ENCODE data around the gene BTF3L4. TPM values are rescaled to one million over a fixed set of nuclear protein-coding genes. Genes with fewer than 3 reads are reported as not detected.
"Not testable (repeated sequence)": the region's sequence is repeated elsewhere in the genome, so short reads cannot be mapped to it uniquely, and the experiment has no call there.

BTF3L4 gene
- 10 to 100 TPM; 85.7 to 91.6 (median 90.7) TPM for polyA plus RNA-seq (ENCODE audit: insufficient read length in 3 of 3)

DNA sequence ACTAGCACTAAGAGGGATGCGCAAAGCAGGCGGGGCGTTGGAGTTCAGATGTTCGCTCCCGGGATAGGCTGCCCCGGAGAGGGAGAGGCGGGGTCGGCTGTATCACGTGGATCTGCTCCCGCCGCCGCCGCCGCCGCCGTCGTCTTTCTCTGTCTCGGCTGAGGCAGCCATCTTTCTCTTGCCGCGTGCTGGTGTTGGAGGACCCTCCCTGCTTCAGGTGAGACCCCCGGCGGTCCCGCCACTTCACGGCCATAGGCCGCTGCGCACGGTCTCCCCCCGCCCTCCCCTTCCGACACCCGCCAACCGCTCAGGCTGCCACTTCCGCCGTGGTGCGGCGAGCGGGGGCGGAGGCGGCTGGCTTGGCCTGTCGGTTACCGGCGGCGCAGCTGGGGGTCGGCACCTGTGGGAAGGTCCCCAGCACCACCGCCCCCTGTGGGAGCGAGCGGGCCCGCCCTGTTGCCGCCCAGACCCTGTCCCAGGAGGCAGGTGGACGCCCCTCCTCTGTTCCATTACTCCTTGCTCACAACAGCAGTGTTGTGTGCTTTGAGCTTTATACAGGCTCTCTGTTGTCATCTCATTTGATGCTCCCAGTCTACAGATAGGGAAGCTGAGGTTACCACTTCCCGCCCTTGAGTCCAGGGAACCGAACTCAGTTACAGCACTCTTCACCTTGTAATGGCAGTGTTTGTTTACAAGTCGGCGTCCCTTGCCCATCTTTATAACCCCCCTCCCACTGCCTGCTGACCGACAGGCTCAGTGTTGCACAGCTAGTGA is at the start of gene BTF3L4:
Gene BTF3L4 (plus strand): TSS at position 133 of the 774 bp plus-strand sequence. CDS start 3,553 bp downstream, outside the sequence.
- DNase-seq (ENCODE audit: low read depth in 3 of 3, low spot score in 2 of 3), result peak in 2 of 3 donors; percentile 75 to 86

DNA sequence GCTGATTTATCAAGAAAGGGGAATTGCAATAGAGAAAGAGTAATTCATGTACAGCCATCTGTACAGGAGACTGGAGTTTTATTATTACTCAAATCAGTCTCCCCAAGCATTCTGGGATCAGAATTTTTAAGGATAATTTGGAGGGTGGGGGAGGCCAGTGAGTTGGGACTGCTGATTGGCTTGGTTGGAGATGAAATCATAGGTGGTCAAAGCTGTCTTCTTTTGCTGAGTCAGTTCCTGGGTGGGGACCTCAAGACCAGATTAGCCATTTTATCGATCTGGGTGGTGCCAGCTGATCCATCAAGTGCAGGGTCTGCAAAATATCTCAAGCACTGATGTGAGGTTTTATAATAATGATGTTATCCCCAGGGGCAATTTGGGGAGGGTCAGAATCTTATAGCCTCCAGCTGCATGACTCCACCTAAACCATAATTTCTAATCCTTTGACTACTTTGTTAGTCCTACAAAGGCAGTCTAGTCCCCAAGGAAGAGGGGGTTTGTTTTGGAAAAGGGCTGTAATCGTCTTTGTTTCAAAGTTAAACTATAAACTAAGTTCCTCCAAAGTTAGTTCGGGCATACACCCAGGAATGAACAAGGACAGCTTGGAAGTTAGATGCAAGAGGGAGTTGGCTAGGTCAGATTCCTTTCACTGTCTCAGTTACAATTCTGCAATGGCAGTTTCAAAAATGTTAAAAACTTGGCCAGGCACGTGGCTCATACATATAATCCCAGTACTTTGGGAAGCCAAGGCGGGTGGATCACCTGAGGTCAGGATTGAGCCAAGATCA is 48.7 kb upstream of the BTF3L4 start:
- no peak for DNase-seq (ENCODE audit: low read depth in 3 of 3, low spot score in 2 of 3)

DNA sequence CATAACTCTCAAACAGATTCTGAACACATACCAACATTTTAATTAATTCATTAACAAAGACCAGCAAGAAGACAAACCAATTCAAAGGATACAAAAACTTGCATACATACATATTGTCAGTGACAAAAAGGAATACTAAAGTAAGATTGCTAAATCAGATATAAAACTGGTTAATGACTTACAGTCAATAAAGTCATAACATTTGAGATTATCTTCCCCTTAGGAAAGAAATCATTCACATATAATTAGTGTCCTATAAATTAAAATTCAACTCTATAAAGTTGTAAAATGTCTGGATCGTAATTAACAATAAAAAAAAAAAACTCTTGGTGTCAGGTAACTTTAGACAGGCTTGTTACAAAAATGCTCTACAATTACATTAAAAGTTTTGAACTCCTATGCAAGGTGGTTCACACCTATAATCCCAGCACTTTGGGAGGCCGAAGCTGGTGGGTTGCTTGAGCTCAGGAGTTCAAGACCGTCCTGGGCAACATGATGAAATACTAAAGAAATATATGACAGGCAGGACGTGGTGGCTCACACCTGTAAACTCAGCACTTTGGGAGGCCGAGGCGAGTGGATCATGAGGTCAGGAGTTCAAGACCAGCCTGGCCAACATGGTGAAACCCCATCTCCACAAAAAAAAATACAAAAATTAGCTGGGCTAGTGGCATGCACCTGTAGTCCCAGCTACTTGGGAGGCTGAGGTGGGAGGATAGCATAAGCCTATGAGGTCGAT is 47.9 kb upstream of the BTF3L4 start:
- DNase-seq (ENCODE audit: low read depth in 3 of 3, low spot score in 2 of 3), result no peak

DNA sequence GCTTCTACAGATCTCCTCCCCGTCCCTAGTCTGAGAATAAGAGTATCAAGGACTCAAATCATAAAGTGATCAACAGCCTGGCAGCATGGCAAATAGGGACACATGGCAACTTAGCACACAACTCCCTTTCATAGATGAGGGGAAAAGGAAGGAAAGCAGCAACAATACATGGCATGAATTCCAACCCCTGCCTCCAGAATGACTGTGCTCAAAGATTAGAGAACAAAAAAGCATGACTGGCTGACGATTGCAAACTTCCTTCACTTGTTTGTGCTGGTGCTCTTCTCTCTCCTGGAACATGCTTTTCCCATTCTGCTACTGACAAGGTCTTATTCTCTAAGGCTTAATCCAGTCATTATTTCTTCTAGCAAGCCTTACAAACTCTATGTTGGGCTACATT is 34.0 kb upstream of the BTF3L4 start:
- DNase-seq (ENCODE audit: low read depth in 3 of 3, low spot score in 2 of 3), result no peak

DNA sequence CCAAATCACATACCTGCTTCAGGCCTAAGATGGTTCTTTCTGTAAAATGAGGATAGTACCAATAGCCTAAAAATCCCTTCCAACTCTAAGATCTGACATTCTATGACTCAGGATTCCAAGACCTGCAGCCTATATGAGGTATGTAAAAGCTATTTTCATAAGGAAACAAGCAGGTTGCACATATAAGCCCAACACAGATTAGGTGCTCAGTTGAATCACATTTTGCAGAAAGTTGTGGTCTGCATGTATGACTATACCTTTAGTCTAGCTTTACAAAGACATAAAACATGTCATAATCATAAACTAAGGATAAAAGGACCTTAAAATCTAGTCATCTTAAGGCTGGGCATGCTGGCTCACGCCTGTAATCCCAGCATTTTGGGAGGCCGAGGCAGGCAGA is 29.8 kb upstream of the BTF3L4 start:
- DNase-seq (ENCODE audit: low read depth in 3 of 3, low spot score in 2 of 3), result no peak

DNA sequence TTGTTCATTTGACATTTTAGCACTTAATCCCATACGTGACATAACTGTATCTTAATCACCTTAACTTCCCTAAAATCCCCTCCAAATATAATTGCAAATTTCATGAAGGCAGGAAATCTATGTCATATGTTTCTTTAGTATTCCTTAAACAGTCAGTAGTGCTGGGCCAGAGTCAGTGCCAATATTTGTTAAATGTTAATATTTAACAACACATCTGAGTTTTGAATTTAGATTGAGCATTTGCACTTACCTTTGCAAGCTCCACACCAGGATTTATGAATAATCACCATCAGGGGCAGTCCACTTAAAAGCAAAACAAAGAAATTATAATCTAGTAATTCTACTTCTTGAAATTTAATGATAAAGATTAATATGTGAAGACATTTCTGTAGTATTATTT is 27.8 kb upstream of the BTF3L4 start:
- no peak for DNase-seq (ENCODE audit: low read depth in 3 of 3, low spot score in 2 of 3)

DNA sequence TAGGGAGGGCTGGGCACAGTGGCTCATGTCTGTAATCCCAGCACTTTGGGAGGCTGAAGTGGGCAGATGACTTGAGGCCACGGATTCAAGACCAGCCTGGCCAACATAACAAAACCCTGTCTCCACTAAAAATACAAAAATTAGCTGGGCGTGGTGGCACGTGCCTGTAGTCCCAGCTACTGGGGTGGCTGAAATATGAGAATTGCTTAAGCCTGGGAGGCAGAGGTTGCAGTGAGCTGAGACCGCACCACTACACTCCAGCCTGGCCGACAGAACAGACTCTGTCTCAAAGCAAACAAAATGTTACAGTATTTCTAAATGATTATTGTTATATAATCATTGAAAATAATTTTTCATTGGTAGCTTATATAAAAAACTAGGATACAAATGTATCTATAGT is 27.3 kb upstream of the BTF3L4 start:
- not testable (repeated sequence) for DNase-seq (ENCODE audit: low read depth in 3 of 3, low spot score in 2 of 3)

DNA sequence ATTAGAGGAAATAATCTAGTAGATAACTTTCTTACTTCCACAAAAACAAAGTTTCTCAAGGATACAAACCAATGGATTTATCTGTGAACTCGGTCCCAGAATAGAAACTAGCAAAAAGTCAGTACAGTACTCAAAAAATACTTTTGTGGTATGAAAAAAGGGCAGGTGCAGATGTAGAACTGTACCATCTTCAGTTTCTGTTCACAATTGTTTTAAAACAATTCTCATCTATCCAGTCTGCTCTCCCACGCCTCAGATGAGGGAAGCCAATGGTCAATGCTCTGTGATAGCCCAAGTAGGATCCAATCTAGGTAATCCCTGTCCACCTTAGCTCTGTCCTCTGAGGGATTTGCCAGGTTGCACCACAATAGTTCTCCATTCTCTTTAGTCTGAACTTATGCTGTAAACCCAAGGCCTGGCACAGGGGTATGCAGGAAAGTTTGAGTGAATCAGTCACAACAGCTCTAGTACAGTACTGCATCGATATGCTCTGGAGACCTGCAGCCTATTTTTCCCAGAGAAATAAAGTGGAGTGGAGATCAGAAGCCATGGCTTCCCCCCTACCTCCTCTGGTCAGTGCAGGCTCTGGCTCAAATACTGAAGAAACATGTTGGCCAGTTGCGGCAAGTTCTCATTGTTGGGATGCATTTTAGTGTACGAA is 23.8 kb upstream of the BTF3L4 start:
- no peak for DNase-seq (ENCODE audit: low read depth in 3 of 3, low spot score in 2 of 3)

DNA sequence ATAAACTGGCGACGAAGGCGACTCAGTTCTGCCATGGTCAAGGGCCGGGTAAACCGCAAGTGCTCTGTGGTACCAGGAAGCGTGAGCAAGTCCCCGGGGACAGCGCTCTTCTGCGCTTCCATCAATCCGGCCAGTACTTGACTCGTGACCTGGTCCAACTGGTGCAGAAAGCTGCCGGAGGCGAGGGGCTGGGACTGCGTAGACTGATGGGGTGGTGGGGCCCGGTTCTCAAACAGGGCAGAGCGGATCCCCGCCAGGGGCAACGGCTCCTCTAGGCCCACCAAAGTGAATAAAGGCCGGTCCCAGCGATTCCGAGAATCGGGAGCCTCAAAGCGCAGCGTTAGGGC is 23.3 kb upstream of the BTF3L4 start:
- DNase-seq (ENCODE audit: low read depth in 3 of 3, low spot score in 2 of 3), result no peak

DNA sequence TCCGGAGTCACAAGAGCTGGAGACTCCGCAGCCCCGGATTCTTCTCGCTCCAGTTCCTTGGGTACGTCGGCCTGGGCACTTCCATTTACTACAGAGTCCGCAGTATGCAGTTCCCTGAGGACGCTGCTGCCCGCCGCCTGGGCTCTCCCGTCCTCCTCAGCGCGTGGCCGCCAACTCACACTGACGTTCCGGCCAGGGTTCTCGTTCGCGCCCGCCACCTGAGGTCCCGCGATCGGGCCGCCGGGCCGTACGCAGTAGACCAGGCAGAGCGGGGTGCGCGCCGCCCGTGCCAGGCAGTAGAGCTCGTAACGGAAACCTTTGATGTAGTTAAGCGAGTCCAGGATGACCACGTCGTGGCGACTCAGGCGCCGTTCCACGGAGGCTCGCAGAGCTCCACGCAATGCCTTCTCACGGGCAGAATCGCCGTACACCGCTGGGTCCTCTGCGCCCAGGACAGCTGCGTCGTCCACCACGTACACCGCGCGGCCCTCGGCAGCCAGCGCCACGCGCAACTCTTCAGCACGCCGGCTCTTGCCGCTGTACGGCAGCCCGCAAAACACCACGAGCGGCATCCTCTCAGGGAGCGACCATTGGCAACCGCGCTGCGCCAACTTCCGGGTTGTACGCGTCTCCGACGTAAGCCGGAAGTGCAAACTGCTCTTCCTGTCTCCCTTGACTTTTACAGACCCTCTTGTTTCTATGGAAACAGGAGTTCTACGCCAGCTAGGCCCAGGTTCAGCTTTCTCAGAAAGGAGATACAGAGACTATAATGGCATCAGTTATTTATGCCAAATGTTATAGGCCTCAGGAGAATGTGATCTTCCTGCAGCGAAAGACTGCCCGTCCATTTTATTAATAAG is 22.7 kb upstream of the BTF3L4 start, which contains the start of gene KTI12:
Gene KTI12 (minus strand): TSS at position 621 of the 860 bp plus-strand sequence. CDS start 49 bp downstream, at position 572.
- DNase-seq (ENCODE audit: low read depth in 3 of 3, low spot score in 2 of 3), result peak; percentile 80 to 85 (median 82)

DNA sequence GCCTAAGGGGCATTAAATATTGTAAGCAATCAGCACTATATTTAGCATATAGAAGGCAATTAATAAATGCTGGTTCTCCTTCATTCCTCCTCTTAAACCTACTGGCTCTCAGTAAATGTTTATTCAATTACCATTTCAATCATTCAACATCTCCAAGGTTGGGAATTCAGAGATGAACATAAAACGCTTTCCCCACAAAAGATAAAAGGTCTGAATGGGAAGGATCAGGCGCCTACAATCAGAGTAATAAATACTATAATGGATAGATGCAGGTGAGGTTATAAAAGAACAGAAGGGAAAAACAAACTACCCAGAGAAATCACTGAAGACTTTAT is 22.1 kb upstream of the BTF3L4 start:
- DNase-seq (ENCODE audit: low read depth in 3 of 3, low spot score in 2 of 3), result no peak

DNA sequence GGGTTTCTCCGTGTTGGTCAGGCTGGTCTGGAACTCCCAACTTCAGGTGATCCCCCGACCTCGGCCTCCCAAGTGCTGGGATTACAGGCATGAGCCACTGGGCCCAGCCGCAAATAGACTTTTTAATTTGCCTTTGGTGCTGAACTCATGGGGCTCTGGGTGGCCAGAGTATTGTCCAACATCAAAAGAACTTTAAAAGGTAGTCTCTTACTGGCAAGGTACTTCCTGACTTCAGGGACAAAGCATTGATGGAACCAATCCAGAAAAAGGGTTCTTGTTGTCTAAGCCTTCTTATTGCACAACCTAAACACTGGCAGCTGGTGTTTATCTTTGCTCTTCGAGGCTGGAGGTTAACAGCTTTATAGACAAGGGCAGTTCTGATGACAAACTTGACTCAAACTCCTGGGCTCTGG is 18.7 kb upstream of the BTF3L4 start:
- DNase-seq (ENCODE audit: low read depth in 3 of 3, low spot score in 2 of 3), result no peak

DNA sequence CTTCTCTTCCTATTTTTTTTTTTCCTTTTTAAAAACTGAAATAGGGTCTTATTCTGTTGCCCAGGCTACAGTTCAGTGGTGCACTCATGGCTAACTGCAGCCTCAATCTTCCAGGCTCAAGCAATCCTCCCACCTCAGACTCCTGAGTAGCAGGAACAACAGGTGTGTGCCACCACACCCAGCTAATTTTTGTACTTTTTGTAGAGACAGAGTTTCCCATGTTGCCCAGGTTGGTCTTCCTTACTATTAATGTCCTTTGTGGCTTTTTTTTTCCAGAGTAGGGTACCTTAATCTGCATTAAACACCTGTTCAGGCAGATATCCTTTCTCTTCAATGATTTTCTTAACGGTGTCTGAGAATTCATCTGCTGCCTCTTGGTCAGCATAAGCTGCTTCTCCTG is 18.2 kb upstream of the BTF3L4 start:
- DNase-seq (ENCODE audit: low read depth in 3 of 3, low spot score in 2 of 3), result no peak

DNA sequence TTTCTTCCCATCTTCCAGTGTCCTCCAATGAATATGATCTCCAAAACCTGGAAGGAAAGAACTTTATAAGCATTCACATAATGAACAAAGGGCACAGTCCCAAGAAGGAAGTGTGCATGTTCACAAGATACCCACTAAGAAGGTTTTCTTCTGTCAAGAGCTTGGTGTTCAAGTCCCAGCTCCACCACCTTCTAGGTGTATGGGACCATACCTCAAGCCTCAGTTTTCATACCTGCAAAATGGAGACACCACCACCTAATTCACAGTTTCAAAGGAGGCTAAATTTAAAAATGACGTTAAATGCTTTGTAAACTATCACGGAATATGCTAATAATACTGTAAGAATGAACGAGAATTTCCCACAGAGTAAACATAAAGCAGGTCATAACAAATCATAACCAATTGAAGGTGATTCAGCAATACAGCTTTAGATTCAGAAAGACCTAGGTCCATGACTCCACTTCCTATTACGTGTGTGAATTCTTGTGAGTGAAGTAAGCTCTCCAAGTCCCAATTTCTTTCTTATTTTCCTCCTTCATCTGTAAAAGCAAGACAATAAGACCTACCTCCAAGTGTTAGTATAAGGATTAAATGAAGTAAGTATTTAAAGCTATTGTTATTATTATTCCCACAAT is 14.4 kb upstream of the BTF3L4 start:
- no peak for DNase-seq (ENCODE audit: low read depth in 3 of 3, low spot score in 2 of 3)

DNA sequence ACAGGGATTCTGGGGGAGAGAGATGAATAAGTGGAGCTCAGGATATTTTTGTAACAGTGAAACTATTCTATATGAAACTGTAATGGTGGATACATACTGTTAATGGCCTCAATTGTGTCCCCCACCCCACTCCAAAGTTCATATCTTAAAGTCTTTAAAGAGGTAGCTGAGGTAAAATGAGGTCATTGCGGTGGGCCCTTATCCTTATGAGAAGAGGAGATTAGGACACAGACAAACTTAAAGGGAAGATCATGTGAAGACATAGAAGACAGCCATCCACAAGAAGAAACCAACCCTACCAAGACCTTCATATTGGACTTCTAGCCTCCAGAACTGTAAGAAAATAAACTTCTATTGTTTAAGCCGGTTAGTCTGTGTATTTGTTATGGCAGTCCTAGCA is 10.9 kb upstream of the BTF3L4 start:
- DNase-seq (ENCODE audit: low read depth in 3 of 3, low spot score in 2 of 3), result no peak

DNA sequence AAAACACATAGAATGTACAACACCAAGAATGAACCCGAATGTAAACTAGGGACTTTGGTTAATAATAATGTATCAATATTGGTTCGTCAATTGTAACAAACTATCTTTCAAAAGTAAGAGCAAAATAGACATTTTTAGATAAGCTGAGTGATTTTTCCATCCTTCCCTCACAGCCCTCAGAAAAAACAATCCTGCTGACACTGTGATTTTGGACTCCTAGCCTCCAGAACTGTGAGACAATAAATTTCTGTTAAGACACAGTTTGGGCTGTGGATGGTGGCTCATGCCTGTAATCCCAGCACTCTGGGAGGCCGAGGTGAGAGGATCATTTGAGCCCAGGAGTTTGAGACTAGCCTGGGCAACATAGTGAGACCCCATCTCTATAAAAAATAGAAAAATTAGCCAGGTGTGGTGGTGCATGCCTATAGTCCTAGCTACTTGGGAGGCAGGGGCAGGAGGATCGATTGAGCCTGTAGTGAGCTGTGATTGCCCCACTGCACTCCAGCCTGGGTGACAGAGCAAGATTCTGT is 10.4 kb upstream of the BTF3L4 start:
- DNase-seq (ENCODE audit: low read depth in 3 of 3, low spot score in 2 of 3), result not testable (repeated sequence)

DNA sequence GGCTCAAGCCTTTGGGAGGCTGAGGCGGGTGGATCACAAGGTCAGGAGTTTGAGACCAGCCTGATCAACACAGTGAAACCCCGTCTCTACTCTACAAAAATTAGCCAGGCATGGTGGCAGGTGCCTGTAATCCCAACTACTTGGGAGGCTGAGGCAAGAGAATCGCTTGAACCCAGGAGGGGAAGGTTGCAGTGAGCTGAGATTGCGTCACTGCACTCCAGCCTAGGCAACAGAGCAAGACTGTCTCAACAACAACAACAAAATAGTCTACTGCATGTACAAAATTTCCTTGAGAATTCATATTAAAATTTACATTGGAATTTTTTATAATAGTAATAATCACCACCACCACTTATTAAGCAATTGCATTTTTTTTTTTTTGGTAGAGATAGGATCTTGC is 6.8 kb upstream of the BTF3L4 start:
- not testable (repeated sequence) for DNase-seq (ENCODE audit: low read depth in 3 of 3, low spot score in 2 of 3)

DNA sequence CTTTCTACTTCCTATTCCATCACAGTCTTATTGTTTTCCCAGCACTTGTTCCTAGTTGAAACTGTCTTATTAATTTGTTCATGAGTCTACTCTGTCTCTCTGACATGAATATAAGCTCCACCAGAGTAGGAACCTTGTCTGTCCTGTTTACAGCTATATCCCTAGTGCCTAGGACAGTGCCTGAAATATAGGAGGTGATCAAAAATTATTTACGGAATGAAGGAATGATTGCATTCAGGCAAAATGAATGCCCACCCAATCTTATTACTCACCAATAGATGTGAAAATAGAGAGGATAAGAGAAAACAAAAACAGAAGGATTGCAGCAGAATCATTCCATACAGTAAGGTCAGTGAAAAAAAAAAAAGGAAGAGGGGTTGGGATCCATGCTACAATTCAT is 2.2 kb upstream of the BTF3L4 start:
- no peak for DNase-seq (ENCODE audit: low read depth in 3 of 3, low spot score in 2 of 3)

DNA sequence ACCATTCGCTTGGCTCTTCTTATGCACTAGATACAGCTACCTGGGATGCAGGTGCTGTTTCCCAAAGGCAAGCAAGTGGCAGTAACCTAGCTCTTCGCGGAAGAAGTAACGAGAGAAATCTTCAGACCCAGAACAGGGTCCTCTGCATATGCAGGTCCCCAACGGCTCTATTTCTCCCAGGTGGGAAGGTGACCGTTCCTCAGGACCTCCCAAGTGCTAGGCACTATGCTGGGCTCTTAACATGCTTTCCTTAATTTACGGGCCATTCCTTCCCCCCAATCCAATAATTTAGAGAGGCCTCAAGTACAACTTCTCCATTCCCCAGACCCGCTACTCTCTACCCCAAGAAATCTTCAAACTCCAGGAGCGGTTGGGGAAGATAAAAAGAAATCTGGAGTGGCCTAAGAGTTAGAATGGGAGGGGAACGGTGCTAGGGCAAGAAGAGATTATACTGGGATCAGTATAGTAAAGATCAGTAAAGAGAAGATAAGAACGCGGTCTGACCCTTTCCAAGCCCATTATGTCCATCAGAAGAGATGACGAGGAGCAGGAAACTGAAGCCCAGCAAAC is 1.5 kb upstream of the BTF3L4 start:
- DNase-seq (ENCODE audit: low read depth in 3 of 3, low spot score in 2 of 3), result no peak

Data from right renal cortex interstitium (tissue), 3 donors.